Peyer's patch (tissue), 4 donors: Measurements from ENCODE around the gene CTSO.

ENCODE experiments used
- POLR2A ChIP-seq, 2 donors: fragments of 450-650 bp; IDR thresholded peaks; one replicate each; pipeline ENCODE4 v1.5.1; 2017; ENCODE audit warnings: antibody characterized with exemption in 2 of 2, mild to moderate bottlenecking in 2 of 2, moderate library complexity in 2 of 2
- TF ChIP-seq, protein P1 (sequence below), 6 experiments: fragments of 450-650 bp in 4 of 6; fragments of 200-600 bp in 2 of 6; sonication (generic) in 1 of 6; IDR thresholded peaks; one replicate each; pipeline ENCODE4 v1.5.1; 2017 to 2019; ENCODE audit warnings: antibody characterized with exemption in 6 of 6, mild to moderate bottlenecking in 3 of 6, moderate library complexity in 1 of 6

DNA sequence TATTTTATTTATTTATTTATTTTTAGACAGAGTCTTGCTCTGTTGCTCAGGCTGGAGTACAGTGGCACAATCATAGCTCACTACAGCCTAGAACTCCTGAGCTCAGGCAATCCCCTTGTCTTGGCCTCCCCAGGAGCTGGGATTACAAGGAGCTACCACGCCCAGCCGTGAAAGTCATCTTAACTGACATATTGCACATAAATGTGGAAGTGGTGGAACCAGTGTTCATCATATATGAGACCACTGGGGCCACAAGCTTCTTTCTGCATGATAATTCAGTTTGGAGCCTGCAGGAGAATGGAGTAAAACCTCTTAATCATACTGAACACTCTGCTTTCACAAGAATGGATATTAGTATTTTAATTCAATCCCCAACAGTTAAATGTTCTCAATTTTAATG, 12.5 kb upstream of the CTSO start:
- TF ChIP-seq, protein P1, sequence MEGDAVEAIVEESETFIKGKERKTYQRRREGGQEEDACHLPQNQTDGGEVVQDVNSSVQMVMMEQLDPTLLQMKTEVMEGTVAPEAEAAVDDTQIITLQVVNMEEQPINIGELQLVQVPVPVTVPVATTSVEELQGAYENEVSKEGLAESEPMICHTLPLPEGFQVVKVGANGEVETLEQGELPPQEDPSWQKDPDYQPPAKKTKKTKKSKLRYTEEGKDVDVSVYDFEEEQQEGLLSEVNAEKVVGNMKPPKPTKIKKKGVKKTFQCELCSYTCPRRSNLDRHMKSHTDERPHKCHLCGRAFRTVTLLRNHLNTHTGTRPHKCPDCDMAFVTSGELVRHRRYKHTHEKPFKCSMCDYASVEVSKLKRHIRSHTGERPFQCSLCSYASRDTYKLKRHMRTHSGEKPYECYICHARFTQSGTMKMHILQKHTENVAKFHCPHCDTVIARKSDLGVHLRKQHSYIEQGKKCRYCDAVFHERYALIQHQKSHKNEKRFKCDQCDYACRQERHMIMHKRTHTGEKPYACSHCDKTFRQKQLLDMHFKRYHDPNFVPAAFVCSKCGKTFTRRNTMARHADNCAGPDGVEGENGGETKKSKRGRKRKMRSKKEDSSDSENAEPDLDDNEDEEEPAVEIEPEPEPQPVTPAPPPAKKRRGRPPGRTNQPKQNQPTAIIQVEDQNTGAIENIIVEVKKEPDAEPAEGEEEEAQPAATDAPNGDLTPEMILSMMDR (IDR thresholded peaks at IDR 0.05), result no peak
- TF ChIP-seq POLR2A (IDR thresholded peaks at IDR 0.05), result no peak
